Measurements from ENCODE around the gene LIPE.

DNA sequence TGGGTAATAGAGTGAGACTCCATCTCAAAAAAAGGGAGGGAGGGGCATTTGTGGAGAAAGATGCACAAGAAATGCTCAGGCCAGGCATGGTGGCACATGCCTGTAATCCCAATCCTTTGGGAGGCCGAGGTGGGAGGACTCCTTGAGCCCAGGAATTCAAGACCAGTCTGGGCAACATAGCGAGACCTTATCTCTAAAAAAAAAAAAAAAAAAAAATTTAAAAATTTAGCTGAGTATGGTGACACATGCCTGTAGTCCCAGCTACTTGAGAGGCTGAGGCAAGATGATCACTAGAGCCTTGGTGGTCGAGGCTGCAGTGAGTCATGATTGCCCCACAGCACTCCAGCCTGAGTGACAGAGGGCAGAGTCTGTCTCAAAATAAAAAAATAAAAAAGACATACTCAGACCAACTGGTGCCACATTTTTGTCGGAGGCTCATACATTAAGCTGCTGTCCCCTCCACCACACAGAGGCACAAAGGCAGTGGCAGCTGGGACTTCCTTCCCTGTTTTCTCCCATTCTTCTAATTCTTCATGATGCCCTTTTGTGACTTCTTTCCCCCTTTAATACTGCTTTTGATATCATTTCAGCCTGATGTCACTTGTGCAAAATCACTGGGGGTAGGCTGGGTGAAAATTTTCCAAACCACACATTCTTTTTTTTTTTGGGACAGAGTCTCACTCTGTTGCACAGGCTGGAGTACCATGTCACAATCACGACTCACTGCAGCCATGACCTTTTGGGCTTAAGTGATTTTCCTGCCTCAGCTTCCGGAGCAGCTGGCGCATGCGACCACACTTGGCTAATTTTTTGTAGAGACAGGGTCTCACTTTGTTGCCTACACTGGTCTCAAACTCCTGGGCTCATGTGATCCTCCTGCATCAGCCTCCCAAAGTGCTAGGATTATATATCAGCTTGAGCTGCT lies 42.4 kb upstream of the LIPE start:
- TF ChIP-seq, protein P1, sequence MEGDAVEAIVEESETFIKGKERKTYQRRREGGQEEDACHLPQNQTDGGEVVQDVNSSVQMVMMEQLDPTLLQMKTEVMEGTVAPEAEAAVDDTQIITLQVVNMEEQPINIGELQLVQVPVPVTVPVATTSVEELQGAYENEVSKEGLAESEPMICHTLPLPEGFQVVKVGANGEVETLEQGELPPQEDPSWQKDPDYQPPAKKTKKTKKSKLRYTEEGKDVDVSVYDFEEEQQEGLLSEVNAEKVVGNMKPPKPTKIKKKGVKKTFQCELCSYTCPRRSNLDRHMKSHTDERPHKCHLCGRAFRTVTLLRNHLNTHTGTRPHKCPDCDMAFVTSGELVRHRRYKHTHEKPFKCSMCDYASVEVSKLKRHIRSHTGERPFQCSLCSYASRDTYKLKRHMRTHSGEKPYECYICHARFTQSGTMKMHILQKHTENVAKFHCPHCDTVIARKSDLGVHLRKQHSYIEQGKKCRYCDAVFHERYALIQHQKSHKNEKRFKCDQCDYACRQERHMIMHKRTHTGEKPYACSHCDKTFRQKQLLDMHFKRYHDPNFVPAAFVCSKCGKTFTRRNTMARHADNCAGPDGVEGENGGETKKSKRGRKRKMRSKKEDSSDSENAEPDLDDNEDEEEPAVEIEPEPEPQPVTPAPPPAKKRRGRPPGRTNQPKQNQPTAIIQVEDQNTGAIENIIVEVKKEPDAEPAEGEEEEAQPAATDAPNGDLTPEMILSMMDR (IDR thresholded peaks at IDR 0.05) = no peak
- TF ChIP-seq POLR2A (IDR thresholded peaks at IDR 0.05) (no peak), EP300 (IDR thresholded peaks at IDR 0.05) (no peak)

Data from tibial nerve (tissue), 4 donors.